Breast epithelium (tissue), 4 donors: ENCODE results near the gene ARHGEF2. TPM values are rescaled to one million over a fixed set of nuclear protein-coding genes. Genes with fewer than 3 reads are reported as not detected.
A peak's percentile ranks its signal among the peaks of the same experiment; 100 is the strongest.

ENCODE experiments used
- DNase-seq, 2 donors: peaks; one replicate each; pipeline ENCODE4 v3.0.0-alpha.2; 2019; ENCODE audit warnings: low spot score in 2 of 2
- H3K27ac ChIP-seq, 2 donors: fragments of 200-600 bp; sonication (generic) in 1 of 2; one replicate each; pipeline ENCODE4 v1.5.1; 2016 to 2019; ENCODE audit warnings: mild to moderate bottlenecking in 1 of 2
- H3K27me3 ChIP-seq, 2 donors: fragments of 200-600 bp; sonication (generic) in 1 of 2; one replicate each; pipeline versions ENCODE4 v1.5.1 to v1.6.0; 2017 to 2019; ENCODE audit warnings: control low read depth in 1 of 2, mild to moderate bottlenecking in 1 of 2
- H3K36me3 ChIP-seq: fragments of 200-600 bp; one replicate; pipeline ENCODE4 v1.5.1; 2019
- H3K4me1 ChIP-seq, 2 donors: fragments of 200-600 bp; sonication (generic); one replicate each; pipeline ENCODE4 v1.5.1; 2016 to 2019; ENCODE audit warnings: control low read depth in 1 of 2
- H3K4me3 ChIP-seq, 3 donors: fragments of 200-600 bp; sonication (generic); 1 replicate in 2 of 3; 2 replicates in 1 of 3; pipeline ENCODE4 v1.5.1; 2016 to 2019; ENCODE audit warnings: mild to moderate bottlenecking in 3 of 3, moderate library complexity in 2 of 3
- H3K9me3 ChIP-seq, 2 donors: fragments of 200-600 bp; sonication (generic) in 1 of 2; one replicate each; pipeline ENCODE4 v1.5.1; 2016 to 2019; ENCODE audit warnings: control low read depth in 1 of 2
- CTCF ChIP-seq, 3 donors: fragments of 450-650 bp; IDR thresholded peaks; one replicate each; pipeline ENCODE4 v1.5.1; 2016 to 2017; ENCODE audit warnings: antibody characterized with exemption in 3 of 3, mild to moderate bottlenecking in 3 of 3, moderate library complexity in 3 of 3
- POLR2A ChIP-seq: fragments of 450-650 bp; IDR thresholded peaks from one replicate; pipeline ENCODE4 v1.6.1; 2016; ENCODE audit warnings: antibody characterized with exemption, mild to moderate bottlenecking, moderate library complexity
- POLR2AphosphoS5 ChIP-seq, 3 donors: sonication (generic); formaldehyde crosslinking; IDR thresholded peaks; one replicate each; pipeline ENCODE4 v1.6.1; 2017; ENCODE audit warnings: antibody characterized with exemption in 3 of 3
- intact Hi-C: fragments of 100-400 bp; cut with DNase I; formaldehyde crosslinking; loops from one replicate; pipeline ENCODE4 v1.15.1; 2023; ENCODE audit warnings: low total_unique reads
- total RNA-seq, 3 donors: library from RNA; depleted of rRNA; stranded (reverse); fragments of >200 nt; gene quantifications; one replicate each; pipeline ENCODE4 v1.1.0, GENCODE V29; 2016

ARHGEF2 gene
- total RNA-seq, 3 donors from 2014 or later = 81.8 to 93.7 (median 90.4) TPM

GRCh38 chr1:155941845-155942531 is 36.4 kb downstream of the ARHGEF2 start:
- Histone ChIP-seq H3K36me3 (no peaks in the 10 kb centered on the region), H3K27me3 (no peaks in the 10 kb centered on the region), H3K4me3 (no peak overlapping the region), H3K9me3 (no peaks in the 10 kb centered on the region), H3K27ac (peak overlapping the region; percentile 75 to 86), H3K4me1 (peaks cover 0 to 27% of the 10 kb centered on the region in 2 donors)
- no peak for DNase-seq
- TF ChIP-seq POLR2A = no peak
- TF ChIP-seq POLR2AphosphoS5 (IDR thresholded peaks at IDR 0.05) = no peak
- TF ChIP-seq CTCF (IDR thresholded peaks at IDR 0.05) = no peak
- intact Hi-C loops = loop anchor here (5.0 kb wide), 1 partner anchor 45 kb away; no protein-coding TSS in a partner anchor

GRCh38 chr1:155940993-155941844 is 37.1 kb downstream of the ARHGEF2 start, which contains the start of gene RXFP4:
RXFP4 (plus strand) TSS chr1:155941638; CDS start chr1:155941710, 72 bp downstream.
- no peaks in the 10 kb centered on the region for H3K27me3 ChIP-seq
- intact Hi-C loops = loop anchor here (5.0 kb wide), 1 partner anchor 46 kb away; no protein-coding TSS in a partner anchor
- H3K9me3 ChIP-seq = no peaks in the 10 kb centered on the region
- no peak for TF ChIP-seq POLR2AphosphoS5 (IDR thresholded peaks at IDR 0.05)
- TF ChIP-seq POLR2A = no peak
- TF ChIP-seq CTCF (IDR thresholded peaks at IDR 0.05) = no peak
- no peaks in the 10 kb centered on the region for H3K36me3 ChIP-seq
- DNase-seq = no peak
- H3K27ac ChIP-seq = peak within 1 kb of the TSS; percentile 75 to 86
- peaks cover 0 to 27% of the 10 kb centered on the region in 2 donors for H3K4me1 ChIP-seq
- H3K4me3 ChIP-seq = no peak within 1 kb of the TSS

- no peaks in the 10 kb centered on the region for H3K27me3 ChIP-seq
- intact Hi-C loops = loop anchor here (5.0 kb wide), 1 partner anchor 47 kb away; no protein-coding TSS in a partner anchor
- H3K27ac ChIP-seq = peak overlapping the region; percentile 75 to 86
- no peaks in the 10 kb centered on the region for H3K36me3 ChIP-seq
- DNase-seq = no peak
- H3K4me1 ChIP-seq = peaks cover 0 to 27% of the 10 kb centered on the region in 2 donors
- no peak overlapping the region for H3K4me3 ChIP-seq
- peak in 2 of 3 donors; percentile 22 to 34 for TF ChIP-seq POLR2AphosphoS5 (IDR thresholded peaks at IDR 0.05)
- no peak for TF ChIP-seq CTCF (IDR thresholded peaks at IDR 0.05)
- no peak for TF ChIP-seq POLR2A
- H3K9me3 ChIP-seq = no peaks in the 10 kb centered on the region
Observed at GRCh38 chr1:155940482-155940992, 37.8 kb downstream of the ARHGEF2 start.

GRCh38 chr1:155938220-155938627 is 40.1 kb downstream of the ARHGEF2 start:
- TF ChIP-seq POLR2AphosphoS5 (IDR thresholded peaks at IDR 0.05) = peak in 1 of 3 donors; percentile 38
- TF ChIP-seq POLR2A = no peak
- TF ChIP-seq CTCF (IDR thresholded peaks at IDR 0.05) = peak; percentile 38 to 61 (median 57)
- DNase-seq = no peak
- Histone ChIP-seq H3K27ac (peak overlapping the region; percentile 0 to 1), H3K4me3 (no peak overlapping the region), H3K4me1 (peaks cover 4 to 29% of the 10 kb centered on the region in 2 donors), H3K9me3 (no peaks in the 10 kb centered on the region), H3K27me3 (no peaks in the 10 kb centered on the region), H3K36me3 (no peaks in the 10 kb centered on the region)
- intact Hi-C loops = no loop called here
